Measurements from ENCODE around the gene IFRD2.
A peak's percentile ranks its signal among the peaks of the same experiment; 100 is the strongest.

The IFRD2 gene, protein sequence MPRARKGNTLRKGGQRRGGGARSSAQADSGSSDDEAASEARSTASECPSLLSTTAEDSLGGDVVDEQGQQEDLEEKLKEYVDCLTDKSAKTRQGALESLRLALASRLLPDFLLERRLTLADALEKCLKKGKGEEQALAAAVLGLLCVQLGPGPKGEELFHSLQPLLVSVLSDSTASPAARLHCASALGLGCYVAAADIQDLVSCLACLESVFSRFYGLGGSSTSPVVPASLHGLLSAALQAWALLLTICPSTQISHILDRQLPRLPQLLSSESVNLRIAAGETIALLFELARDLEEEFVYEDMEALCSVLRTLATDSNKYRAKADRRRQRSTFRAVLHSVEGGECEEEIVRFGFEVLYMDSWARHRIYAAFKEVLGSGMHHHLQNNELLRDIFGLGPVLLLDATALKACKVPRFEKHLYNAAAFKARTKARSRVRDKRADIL

DNA sequence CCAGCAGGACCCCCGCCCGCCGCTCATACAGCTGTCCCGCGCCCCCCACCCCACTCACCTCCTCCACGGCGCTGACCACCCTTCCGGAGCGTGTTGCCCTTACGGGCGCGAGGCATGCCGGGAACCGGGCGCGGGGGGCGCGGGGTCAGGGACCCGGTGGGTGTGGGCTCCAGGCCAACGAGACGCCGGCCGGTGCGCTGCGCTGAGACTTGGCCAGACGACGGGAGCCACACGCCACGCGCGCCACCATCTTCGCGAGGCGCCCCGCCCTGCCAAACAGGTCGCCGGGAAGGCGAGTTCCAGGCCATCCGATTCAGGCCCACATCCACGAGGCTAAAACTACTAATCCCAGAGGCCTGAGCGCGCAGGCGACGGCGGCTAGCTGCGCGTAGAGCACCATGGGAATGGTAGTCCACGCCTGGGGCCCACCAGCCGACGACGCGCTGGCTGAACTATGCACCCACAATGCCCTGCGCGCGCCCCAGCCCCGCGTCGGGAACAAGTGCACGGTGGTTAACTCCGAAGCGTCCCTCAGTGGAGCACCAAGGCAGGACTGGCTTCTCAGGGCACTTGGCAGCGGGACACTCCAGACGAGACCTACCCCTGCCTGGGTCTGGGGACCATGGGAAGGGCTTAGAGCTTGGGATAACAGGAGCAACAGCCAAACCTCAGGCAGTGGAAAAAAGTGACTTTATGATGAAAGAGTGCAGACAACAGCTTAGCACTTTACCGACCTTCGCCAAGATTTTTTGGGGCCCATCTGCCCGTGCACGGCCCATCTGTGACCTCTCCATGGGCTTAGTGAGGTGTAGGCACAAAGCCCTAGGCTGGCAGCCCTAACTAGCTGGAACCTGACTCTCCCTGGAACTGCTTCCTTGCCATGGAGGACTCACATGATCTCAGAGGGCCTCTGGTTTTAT, at the start of gene IFRD2:
Gene IFRD2 (minus strand): TSS at position 271 of the 920 bp plus-strand sequence. CDS start 155 bp downstream, at position 116.
- peak; percentile 95 for DNase-seq
- in situ Hi-C loops (cut with HindIII; ENCODE audit: low pct_ligation_motif_present, low pct_unique_long_range_greater_than_20kb, low sequenced_read_pairs): no loop called here

DNA sequence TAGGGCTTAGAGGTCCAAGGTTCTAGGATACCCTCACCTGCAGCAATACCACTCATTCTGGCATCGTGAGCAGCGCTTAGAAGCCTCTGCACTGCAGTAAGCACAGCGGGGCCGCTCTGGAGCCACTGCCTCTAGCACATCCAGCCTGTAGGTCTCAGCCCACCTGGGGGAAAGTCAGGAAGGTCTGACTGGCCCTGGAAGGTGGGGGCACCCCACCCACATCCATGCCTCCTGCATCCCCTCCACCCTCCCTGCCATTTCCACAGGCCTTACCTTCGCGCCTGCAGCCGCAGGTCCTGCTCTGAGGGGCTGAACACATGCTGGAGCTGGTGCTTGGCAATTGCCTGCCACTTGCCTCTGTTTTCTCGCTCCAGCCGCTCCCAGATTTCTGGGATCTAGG, 49.3 kb upstream of the IFRD2 start:
- in situ Hi-C loops (cut with HindIII; ENCODE audit: low pct_ligation_motif_present, low pct_unique_long_range_greater_than_20kb, low sequenced_read_pairs): no loop called here
- no peak for DNase-seq

- in situ Hi-C loops (cut with HindIII; ENCODE audit: low pct_ligation_motif_present, low pct_unique_long_range_greater_than_20kb, low sequenced_read_pairs): no loop called here
- no peak for DNase-seq
These were observed 48.5 kb upstream of the IFRD2 start, which contains the start of gene RASSF1 for GRCh38 chr3:50340448-50341329. Gene RASSF1 (minus strand): TSS chr3:50340836. CDS start chr3:50340805, 31 bp downstream.

GRCh38 chr3:50340147-50340447, 47.9 kb upstream of the IFRD2 start:
- no peak for DNase-seq
- in situ Hi-C loops (cut with HindIII; ENCODE audit: low pct_ligation_motif_present, low pct_unique_long_range_greater_than_20kb, low sequenced_read_pairs): no loop called here

DNA sequence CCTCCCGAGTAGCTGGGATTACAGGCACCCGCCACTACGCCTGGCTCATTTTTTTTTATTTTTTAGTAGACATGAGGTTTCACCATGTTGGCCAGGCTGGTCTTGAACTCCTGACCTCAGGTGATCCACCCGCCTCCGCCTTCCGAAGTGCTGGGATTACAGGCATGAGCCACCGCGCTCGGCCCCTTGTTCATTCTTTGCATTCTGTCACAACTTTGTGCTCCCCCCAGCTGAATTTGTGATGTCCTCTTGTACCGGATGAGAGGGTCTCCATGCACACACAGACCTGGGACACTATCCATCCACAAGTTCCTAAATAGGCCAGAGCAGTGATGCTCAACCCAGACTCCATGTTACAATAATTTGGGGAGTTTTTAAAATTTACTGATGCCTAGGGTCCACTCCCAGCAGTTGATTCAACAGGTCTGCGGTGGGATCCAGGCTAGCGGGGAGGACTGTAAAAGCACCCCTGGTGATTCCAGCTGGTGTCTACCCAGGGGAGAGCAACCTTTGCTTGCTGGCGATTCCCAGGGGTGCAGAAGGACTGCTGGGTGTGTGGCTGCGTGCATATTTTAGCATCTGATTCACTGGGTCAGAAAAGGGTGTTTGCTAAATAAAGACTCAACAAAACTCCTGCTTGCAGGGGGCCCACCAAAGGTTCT, 47.4 kb upstream of the IFRD2 start:
- in situ Hi-C loops (cut with HindIII; ENCODE audit: low pct_ligation_motif_present, low pct_unique_long_range_greater_than_20kb, low sequenced_read_pairs): no loop called here

DNA sequence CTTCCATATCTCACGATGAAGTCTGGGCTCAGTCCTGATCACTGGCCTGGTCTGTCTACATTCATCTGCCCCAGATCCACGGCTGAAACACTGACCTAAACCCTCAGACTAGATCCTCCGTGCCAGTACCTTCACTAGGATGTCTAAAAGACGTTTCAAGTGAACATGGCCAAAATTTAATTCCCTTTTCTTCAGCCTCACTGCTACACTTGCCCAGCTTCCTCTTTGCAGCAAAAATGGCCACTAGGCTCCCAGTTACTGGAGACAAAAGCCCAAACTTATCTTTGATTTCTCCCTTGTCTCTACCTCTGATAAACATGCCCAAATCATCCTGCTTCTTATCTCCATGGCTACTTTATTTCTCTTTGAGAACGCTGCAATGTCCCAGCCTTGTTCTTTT, 46.7 kb upstream of the IFRD2 start:
- in situ Hi-C loops (cut with HindIII; ENCODE audit: low pct_ligation_motif_present, low pct_unique_long_range_greater_than_20kb, low sequenced_read_pairs): no loop called here
- no peak for DNase-seq

More for the DNA sequence above, 47.4 kb upstream of the IFRD2 start:
- no peak for DNase-seq

GRCh38 chr3:50337175-50337861, 45.1 kb upstream of the IFRD2 start:
- peak; percentile 98 for DNase-seq
- in situ Hi-C loops (cut with HindIII; ENCODE audit: low pct_ligation_motif_present, low pct_unique_long_range_greater_than_20kb, low sequenced_read_pairs): no loop called here

GRCh38 chr3:50336452-50337174, 44.4 kb upstream of the IFRD2 start:
- DNase-seq: peak; percentile 35
- in situ Hi-C loops (cut with HindIII; ENCODE audit: low pct_ligation_motif_present, low pct_unique_long_range_greater_than_20kb, low sequenced_read_pairs): no loop called here

- no peak for DNase-seq
- in situ Hi-C loops (cut with HindIII; ENCODE audit: low pct_ligation_motif_present, low pct_unique_long_range_greater_than_20kb, low sequenced_read_pairs): no loop called here
These were observed 42.3 kb upstream of the IFRD2 start for GRCh38 chr3:50334339-50335075.

DNA sequence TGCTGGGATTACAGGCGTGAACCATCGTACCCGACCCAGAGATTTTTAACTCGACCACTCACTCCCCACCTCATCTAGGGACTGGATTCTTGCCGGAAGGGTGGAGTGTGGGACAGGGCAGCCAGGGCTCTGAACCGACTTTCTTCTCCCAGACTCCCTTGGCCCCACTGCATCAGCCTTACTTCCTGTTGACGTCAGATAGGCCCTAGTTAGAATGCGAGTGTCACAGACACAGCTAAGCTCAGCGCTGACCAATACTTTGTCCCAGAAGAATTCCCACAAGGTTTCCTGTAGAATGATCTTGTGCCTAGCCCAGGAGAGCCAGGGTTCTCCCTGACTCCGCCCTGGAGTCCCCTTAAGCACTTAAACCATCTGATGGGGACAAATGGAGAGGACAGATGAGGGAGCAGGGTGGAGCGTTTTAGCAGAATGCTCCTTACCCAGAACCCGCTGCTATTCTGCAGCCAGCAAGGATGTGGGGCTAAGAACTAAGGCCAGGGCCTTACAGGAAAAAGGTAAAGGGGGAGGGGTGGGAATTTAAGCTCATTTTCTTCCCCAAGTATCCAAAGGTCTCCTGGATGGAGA, 41.6 kb upstream of the IFRD2 start:
- no peak for DNase-seq
- in situ Hi-C loops (cut with HindIII; ENCODE audit: low pct_ligation_motif_present, low pct_unique_long_range_greater_than_20kb, low sequenced_read_pairs): no loop called here

DNA sequence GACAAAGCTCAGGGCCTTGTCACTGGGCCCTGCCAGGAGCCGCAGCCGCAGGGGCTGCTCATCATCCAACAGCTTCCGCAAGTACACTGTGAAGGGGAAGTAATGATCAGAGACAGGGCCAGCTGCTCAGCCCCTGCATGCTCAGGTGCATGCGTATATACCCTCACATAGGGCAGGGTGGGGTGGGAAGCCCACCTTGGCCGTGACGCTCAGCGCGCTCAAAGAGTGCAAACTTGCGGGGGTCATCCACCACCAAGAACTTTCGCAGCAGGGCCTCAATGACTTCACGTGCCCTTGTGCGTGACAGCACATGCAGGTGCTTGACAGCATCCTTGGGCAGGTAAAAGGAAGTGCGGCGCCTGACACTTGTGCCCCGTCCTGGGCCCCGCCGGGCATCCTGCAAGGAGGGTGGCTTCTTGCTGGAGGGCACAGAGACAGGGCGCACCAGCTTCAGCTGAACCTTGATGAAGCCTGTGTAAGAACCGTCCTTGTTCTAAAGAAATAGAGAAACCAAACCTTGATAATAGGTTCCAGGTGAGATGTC, 39.2 kb upstream of the IFRD2 start:
- in situ Hi-C loops (cut with HindIII; ENCODE audit: low pct_ligation_motif_present, low pct_unique_long_range_greater_than_20kb, low sequenced_read_pairs): no loop called here

GRCh38 chr3:50330330-50330729, 38.1 kb upstream of the IFRD2 start:
- no peak for DNase-seq
- in situ Hi-C loops (cut with HindIII; ENCODE audit: low pct_ligation_motif_present, low pct_unique_long_range_greater_than_20kb, low sequenced_read_pairs): no loop called here

More for the DNA sequence above, 39.2 kb upstream of the IFRD2 start:
- DNase-seq: no peak

GRCh38 chr3:50327943-50328691, 35.9 kb upstream of the IFRD2 start, which contains the start of gene TUSC2:
Gene TUSC2 (minus strand): TSS chr3:50328223. CDS start chr3:50328099, 124 bp downstream.
- in situ Hi-C loops (cut with HindIII; ENCODE audit: low pct_ligation_motif_present, low pct_unique_long_range_greater_than_20kb, low sequenced_read_pairs): no loop called here
- peak; percentile 95 for DNase-seq

DNA sequence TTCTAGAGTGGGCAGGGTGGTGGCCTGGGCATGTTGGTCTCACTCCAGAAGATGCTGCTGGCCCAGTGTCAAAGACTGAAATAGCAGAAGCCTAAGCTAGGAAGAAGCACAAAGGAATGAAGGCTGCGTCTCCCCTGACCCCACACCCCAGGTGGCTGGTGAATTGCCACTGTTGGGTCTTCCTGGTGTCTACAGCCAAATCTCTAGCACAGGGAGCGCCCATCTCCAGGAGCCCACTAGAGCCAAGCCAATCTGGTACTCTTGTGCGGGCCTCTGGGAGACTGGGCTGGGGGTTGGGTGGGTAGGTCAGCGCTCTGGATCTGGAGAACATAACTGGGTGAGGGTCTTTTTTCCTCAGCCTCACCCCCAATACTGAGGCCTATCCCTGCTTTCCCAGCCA, 34.9 kb upstream of the IFRD2 start:
- DNase-seq: no peak
- in situ Hi-C loops (cut with HindIII; ENCODE audit: low pct_ligation_motif_present, low pct_unique_long_range_greater_than_20kb, low sequenced_read_pairs): no loop called here

DNA sequence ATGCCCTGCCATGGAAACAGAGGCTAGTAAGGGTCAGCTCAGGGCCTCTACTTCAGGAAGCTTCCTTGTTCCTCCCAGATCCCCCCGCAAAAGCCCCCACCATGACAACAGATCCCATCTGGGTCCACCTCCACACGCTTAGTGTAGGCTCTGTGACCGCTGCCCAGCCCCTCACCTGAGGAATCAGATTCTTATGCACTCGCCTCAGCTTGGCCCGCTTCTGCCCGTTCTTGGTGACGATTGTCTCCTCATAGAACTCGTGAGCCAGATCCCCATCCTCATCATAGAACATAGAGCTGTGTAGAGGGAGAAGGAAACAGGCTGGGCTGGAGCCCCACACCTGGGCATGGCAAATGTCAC, 33.9 kb upstream of the IFRD2 start:
- in situ Hi-C loops (cut with HindIII; ENCODE audit: low pct_ligation_motif_present, low pct_unique_long_range_greater_than_20kb, low sequenced_read_pairs): no loop called here
- DNase-seq: no peak
